Neural progenitor cell (in vitro differentiated cells): ENCODE data around the gene JAKMIP2. TPM values are rescaled to one million over a fixed set of nuclear protein-coding genes. Genes with fewer than 3 reads are reported as not detected.

Experiments used
- DNase-seq: peaks from one replicate; pipeline ENCODE4 v3.0.0-alpha.2; 2016; ENCODE audit warnings: low spot score
- H2AFZ ChIP-seq: fragments of 200-600 bp; sonication (generic); replicated peaks from 2 replicates; pipeline ENCODE4 v1.6.1; 2016; ENCODE audit warnings: antibody characterized with exemption
- H3F3A ChIP-seq: fragments of 200-600 bp; sonication (generic); 2 replicates; pipeline ENCODE4 v1.6.1; 2016; ENCODE audit warnings: antibody characterized with exemption, low read depth
- H3K27ac ChIP-seq: fragments of 200-600 bp; sonication (generic); 2 replicates; pipeline ENCODE4 v1.5.1; 2016; ENCODE audit warnings: mild to moderate bottlenecking
- H3K27me3 ChIP-seq: fragments of 200-600 bp; sonication (generic); 2 replicates; pipeline ENCODE4 v1.6.1; 2016; ENCODE audit warnings: mild to moderate bottlenecking, moderate library complexity
- H3K36me3 ChIP-seq: fragments of 200-600 bp; sonication (generic); 2 replicates; pipeline ENCODE4 v1.5.1; 2016
- H3K4me1 ChIP-seq: fragments of 200-600 bp; sonication (generic); 2 replicates; pipeline ENCODE4 v1.6.1; 2016; ENCODE audit warnings: mixed run types
- H3K4me2 ChIP-seq: fragments of 200-600 bp; sonication (generic); 2 replicates; pipeline ENCODE4 v1.6.1; 2016
- H3K4me3 ChIP-seq: fragments of 200-600 bp; sonication (generic); 2 replicates; pipeline ENCODE4 v1.5.1; 2016
- H3K79me2 ChIP-seq: fragments of 200-600 bp; sonication (generic); 2 replicates; pipeline ENCODE4 v1.6.1; 2016; ENCODE audit warnings: low read depth
- H3K9ac ChIP-seq: fragments of 200-600 bp; sonication (generic); 2 replicates; pipeline ENCODE4 v1.6.1; 2016
- H3K9me3 ChIP-seq: fragments of 200-600 bp; sonication (generic); 2 replicates; pipeline ENCODE4 v1.5.1; 2016; ENCODE audit warnings: low read depth
- H4K20me1 ChIP-seq: fragments of 200-600 bp; sonication (generic); 2 replicates; pipeline ENCODE4 v1.6.1; 2016; ENCODE audit warnings: low read depth
- H3K27ac Mint-ChIP-seq: 3 replicates; pipeline ENCODE4 v1.8.0; 2021; ENCODE audit warnings: mixed read lengths
- H3K27me3 Mint-ChIP-seq: 2 replicates; pipeline ENCODE4 v1.8.0; 2022; ENCODE audit warnings: low read depth, mild to moderate bottlenecking, inconsistent platforms, moderate library complexity, mixed read lengths; ENCODE audit not compliant: insufficient read depth
- H3K36me3 Mint-ChIP-seq: 3 replicates; pipeline ENCODE4 v1.8.0; 2021; ENCODE audit warnings: mixed read lengths
- H3K4me1 Mint-ChIP-seq: 3 replicates; pipeline ENCODE4 v1.8.0; 2021; ENCODE audit warnings: mixed read lengths
- H3K4me3 Mint-ChIP-seq: 3 replicates; pipeline ENCODE4 v1.8.0; 2021; ENCODE audit warnings: mild to moderate bottlenecking, moderate library complexity, mixed read lengths
- H3K9me3 Mint-ChIP-seq: 3 replicates; pipeline ENCODE4 v1.8.0; 2020; ENCODE audit warnings: mixed read lengths
- EZH2 ChIP-seq: fragments of 200-600 bp; sonication (generic); IDR thresholded peaks from 2 replicates; pipeline ENCODE4 v1.6.1; 2017; ENCODE audit warnings: antibody characterized with exemption, mild to moderate bottlenecking, moderate library complexity
- EZH2phosphoT487 ChIP-seq: fragments of 200-600 bp; sonication (generic); IDR thresholded peaks from 2 replicates; pipeline ENCODE4 v1.6.1; 2017; ENCODE audit warnings: antibody characterized with exemption
- total RNA-seq: library from RNA; depleted of rRNA; stranded (reverse); fragments of >200 nt; gene quantifications from 2 replicates; pipeline ENCODE4 v1.2.3, GENCODE V29; 2015; ENCODE audit warnings: low replicate concordance
- TF ChIP-seq, protein P1 (sequence below): fragments of 200-600 bp; sonication (generic); IDR thresholded peaks from 2 replicates; pipeline ENCODE4 v1.5.1; 2017; ENCODE audit warnings: antibody characterized with exemption, mild to moderate bottlenecking

The JAKMIP2 gene
- total RNA-seq, 1 donor from 2014 or later = 8.2 TPM

DNA sequence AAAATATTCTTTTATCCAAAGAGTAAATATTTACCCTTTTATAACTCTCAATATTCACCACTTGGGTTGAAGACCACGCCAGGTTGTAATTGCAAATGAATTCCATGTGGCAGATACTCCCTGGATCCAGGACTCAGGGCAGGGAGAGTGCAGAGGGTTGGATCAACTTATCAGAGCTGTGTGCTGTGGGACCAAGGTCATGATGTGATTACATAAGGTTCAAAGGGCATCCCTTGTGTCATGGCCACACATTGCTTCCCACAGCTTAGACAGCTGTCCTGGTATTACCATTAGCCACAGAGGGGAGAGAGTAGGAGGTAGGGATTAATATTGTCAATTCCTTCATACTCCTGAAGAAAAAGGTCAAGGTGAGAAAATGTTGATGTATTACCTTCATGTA, 133.9 kb downstream of the JAKMIP2 start:
- no peak overlapping the region for H3K4me2 ChIP-seq
- H3K9ac ChIP-seq = no peak overlapping the region
- no peak overlapping the region for H3K4me3 ChIP-seq
- no peaks in the 10 kb centered on the region for H3K27me3 ChIP-seq
- Mint-ChIP-seq H3K27ac (no peak overlapping the region), H3K4me1 (no peaks in the 10 kb centered on the region), H3K27me3 (peaks cover 3% of the 10 kb centered on the region), H3K4me3 (no peak overlapping the region), H3K9me3 (peaks cover 3% of the 10 kb centered on the region), H3K36me3 (peaks cover 26% of the 10 kb centered on the region)
- H3K27ac ChIP-seq = no peak overlapping the region
- no peaks in the 10 kb centered on the region for H3K79me2 ChIP-seq
- H3F3A ChIP-seq = peaks cover 29% of the 10 kb centered on the region
- H2AFZ ChIP-seq = no peak overlapping the region
- H3K4me1 ChIP-seq = peaks cover 4% of the 10 kb centered on the region
- TF ChIP-seq, protein P1, sequence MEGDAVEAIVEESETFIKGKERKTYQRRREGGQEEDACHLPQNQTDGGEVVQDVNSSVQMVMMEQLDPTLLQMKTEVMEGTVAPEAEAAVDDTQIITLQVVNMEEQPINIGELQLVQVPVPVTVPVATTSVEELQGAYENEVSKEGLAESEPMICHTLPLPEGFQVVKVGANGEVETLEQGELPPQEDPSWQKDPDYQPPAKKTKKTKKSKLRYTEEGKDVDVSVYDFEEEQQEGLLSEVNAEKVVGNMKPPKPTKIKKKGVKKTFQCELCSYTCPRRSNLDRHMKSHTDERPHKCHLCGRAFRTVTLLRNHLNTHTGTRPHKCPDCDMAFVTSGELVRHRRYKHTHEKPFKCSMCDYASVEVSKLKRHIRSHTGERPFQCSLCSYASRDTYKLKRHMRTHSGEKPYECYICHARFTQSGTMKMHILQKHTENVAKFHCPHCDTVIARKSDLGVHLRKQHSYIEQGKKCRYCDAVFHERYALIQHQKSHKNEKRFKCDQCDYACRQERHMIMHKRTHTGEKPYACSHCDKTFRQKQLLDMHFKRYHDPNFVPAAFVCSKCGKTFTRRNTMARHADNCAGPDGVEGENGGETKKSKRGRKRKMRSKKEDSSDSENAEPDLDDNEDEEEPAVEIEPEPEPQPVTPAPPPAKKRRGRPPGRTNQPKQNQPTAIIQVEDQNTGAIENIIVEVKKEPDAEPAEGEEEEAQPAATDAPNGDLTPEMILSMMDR = no peak
- H4K20me1 ChIP-seq = no peaks in the 10 kb centered on the region
- no peaks in the 10 kb centered on the region for H3K9me3 ChIP-seq
- H3K36me3 ChIP-seq = peaks cover 11% of the 10 kb centered on the region
- DNase-seq = no peak

DNA sequence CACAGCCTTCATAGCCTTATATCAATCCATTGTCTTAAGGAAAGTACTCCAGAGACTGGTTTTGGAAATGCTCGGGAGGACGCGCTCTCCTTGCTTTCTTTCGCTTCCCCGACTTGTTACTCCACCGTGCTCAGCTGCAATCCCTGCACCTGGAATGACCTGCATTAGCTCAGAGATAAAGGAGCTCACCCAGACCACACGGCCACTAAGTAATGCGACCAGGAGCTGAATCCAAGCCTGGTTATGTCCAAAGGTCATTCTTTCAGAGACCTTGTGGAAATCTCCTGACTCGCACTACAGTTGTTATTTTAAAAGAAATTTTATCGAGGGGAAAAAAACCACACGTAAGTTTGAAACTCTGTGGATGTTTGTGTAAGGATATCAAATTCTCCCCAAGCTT, 137.3 kb downstream of the JAKMIP2 start:
- DNase-seq = no peak
- Mint-ChIP-seq H3K27me3 (no peaks in the 10 kb centered on the region), H3K4me3 (no peak overlapping the region), H3K27ac (no peak overlapping the region), H3K9me3 (no peaks in the 10 kb centered on the region), H3K4me1 (no peaks in the 10 kb centered on the region), H3K36me3 (peaks cover 33% of the 10 kb centered on the region)
- peaks cover 43% of the 10 kb centered on the region for H3F3A ChIP-seq
- no peak overlapping the region for H3K4me2 ChIP-seq
- H4K20me1 ChIP-seq = no peaks in the 10 kb centered on the region
- H3K27me3 ChIP-seq = no peaks in the 10 kb centered on the region
- peaks cover 4% of the 10 kb centered on the region for H3K4me1 ChIP-seq
- H3K9me3 ChIP-seq = no peaks in the 10 kb centered on the region
- H3K36me3 ChIP-seq = peaks cover 11% of the 10 kb centered on the region
- H2AFZ ChIP-seq = no peak overlapping the region
- H3K9ac ChIP-seq = no peak overlapping the region
- no peaks in the 10 kb centered on the region for H3K79me2 ChIP-seq
- TF ChIP-seq, protein P1 = no peak
- TF ChIP-seq EZH2 (no peak), EZH2phosphoT487 (no peak)
- peak overlapping the region; percentile 7 for H3K27ac ChIP-seq
- H3K4me3 ChIP-seq = no peak overlapping the region

DNA sequence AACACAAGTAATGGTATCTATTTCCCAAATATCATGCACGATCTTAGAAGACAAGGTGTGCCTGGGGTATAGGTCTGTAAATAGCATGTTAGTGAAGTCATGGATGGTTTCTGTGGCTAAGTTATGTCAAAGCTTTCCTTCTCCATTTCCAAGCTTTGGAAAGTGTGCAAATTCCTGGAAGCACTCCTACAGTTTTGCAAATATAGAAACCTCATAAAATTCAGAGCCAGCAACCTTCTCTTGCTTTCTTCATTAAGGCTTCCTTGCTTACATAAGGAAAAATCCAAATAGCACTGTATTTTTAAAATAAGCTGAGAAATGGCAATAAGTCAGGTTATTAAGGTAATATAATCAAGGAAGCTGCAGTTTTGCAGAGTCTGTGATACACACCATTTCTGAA, 138.1 kb downstream of the JAKMIP2 start:
- H3K4me2 ChIP-seq = no peak overlapping the region
- peaks cover 40% of the 10 kb centered on the region for H3F3A ChIP-seq
- H3K4me1 ChIP-seq = peaks cover 4% of the 10 kb centered on the region
- H3K4me3 ChIP-seq = no peak overlapping the region
- no peaks in the 10 kb centered on the region for H3K79me2 ChIP-seq
- Mint-ChIP-seq H3K27me3 (no peaks in the 10 kb centered on the region), H3K36me3 (peaks cover 34% of the 10 kb centered on the region), H3K4me3 (no peak overlapping the region), H3K27ac (no peak overlapping the region), H3K4me1 (no peaks in the 10 kb centered on the region), H3K9me3 (no peaks in the 10 kb centered on the region)
- no peak overlapping the region for H3K9ac ChIP-seq
- DNase-seq = no peak
- no peak overlapping the region for H3K27ac ChIP-seq
- H3K36me3 ChIP-seq = peaks cover 16% of the 10 kb centered on the region
- no peak overlapping the region for H2AFZ ChIP-seq
- no peak for TF ChIP-seq EZH2
- TF ChIP-seq EZH2phosphoT487 = no peak
- TF ChIP-seq, protein P1 = no peak
- no peaks in the 10 kb centered on the region for H3K27me3 ChIP-seq
- no peaks in the 10 kb centered on the region for H4K20me1 ChIP-seq
- no peaks in the 10 kb centered on the region for H3K9me3 ChIP-seq
